OCI-LY1 (cell line): ENCODE results near the gene XYLB.

Experiments
- H2AFZ ChIP-seq: fragments of 200-600 bp; sonication (generic), shearing (Covaris generic); 2 replicates; pipeline ENCODE4 v1.6.0; 2014; ENCODE audit warnings: antibody characterized with exemption, mild to moderate bottlenecking, low read length
- H3F3A ChIP-seq: fragments of 200-600 bp; sonication (generic), shearing (Covaris generic); 2 replicates; pipeline ENCODE4 v1.6.0; 2014; ENCODE audit warnings: mild to moderate bottlenecking, antibody characterized with exemption, low read length, moderate library complexity; ENCODE audit not compliant: insufficient read depth
- H3K27ac ChIP-seq: fragments of 200-600 bp; sonication (generic); 2 replicates; pipeline ENCODE4 v1.5.1; 2014; ENCODE audit warnings: low read length, mixed run types, mild to moderate bottlenecking, low read depth; ENCODE audit not compliant: poor library complexity, severe bottlenecking
- H3K27me3 ChIP-seq: fragments of 200-600 bp; sonication (generic); 2 replicates; pipeline ENCODE4 v1.6.0; 2014; ENCODE audit warnings: antibody characterized with exemption, mild to moderate bottlenecking, low read length, moderate library complexity; ENCODE audit not compliant: insufficient read depth
- H3K36me3 ChIP-seq: fragments of 200-600 bp; sonication (generic); 2 replicates; pipeline ENCODE4 v1.6.1; 2014; ENCODE audit warnings: mild to moderate bottlenecking, antibody characterized with exemption, low read length, moderate library complexity, mixed read lengths; ENCODE audit not compliant: insufficient read depth
- H3K4me1 ChIP-seq: fragments of 200-600 bp; sonication (generic); 2 replicates; pipeline ENCODE4 v1.5.1; 2014; ENCODE audit warnings: mild to moderate bottlenecking, low read length, moderate library complexity; ENCODE audit not compliant: insufficient read depth, severe bottlenecking
- H3K4me2 ChIP-seq: fragments of 200-600 bp; sonication (generic), shearing (Covaris generic); 2 replicates; pipeline ENCODE4 v1.6.1; 2014; ENCODE audit warnings: low read length
- H3K4me3 ChIP-seq: fragments of 200-600 bp; sonication (generic); 2 replicates; pipeline ENCODE4 v1.5.1; 2014; ENCODE audit warnings: low read length, low read depth, mild to moderate bottlenecking, mixed read lengths; ENCODE audit not compliant: poor library complexity, severe bottlenecking
- H3K79me2 ChIP-seq: fragments of 200-600 bp; shearing (Covaris generic); 2 replicates; pipeline ENCODE4 v1.6.1; 2016; ENCODE audit warnings: mixed run types, low read length, mixed read lengths; ENCODE audit not compliant: insufficient read depth
- H3K9ac ChIP-seq: fragments of 200-600 bp; sonication (generic), shearing (Covaris generic); 2 replicates; pipeline ENCODE4 v1.6.1; 2014; ENCODE audit warnings: mild to moderate bottlenecking, low read length, mixed read lengths
- H3K9me2 ChIP-seq: fragments of 200-600 bp; sonication (generic), shearing (Covaris generic); 2 replicates; pipeline ENCODE4 v1.6.1; 2014; ENCODE audit warnings: low read depth, mild to moderate bottlenecking, low read length, mixed read lengths
- H3K9me3 ChIP-seq: fragments of 200-600 bp; shearing (Covaris generic); 2 replicates; pipeline ENCODE4 v1.6.1; 2014; ENCODE audit warnings: low read length, mixed read lengths
- H4K20me1 ChIP-seq: fragments of 200-600 bp; sonication (generic), shearing (Covaris generic); 2 replicates; pipeline ENCODE4 v1.6.0; 2016; ENCODE audit warnings: mild to moderate bottlenecking, low read length; ENCODE audit not compliant: insufficient read depth
- EZH2 ChIP-seq: fragments of 200-600 bp; sonication (generic), shearing (Covaris generic); IDR thresholded peaks from 2 replicates; pipeline ENCODE4 v1.8.0; 2017; ENCODE audit warnings: borderline replicate concordance, mixed run types, mild to moderate bottlenecking, antibody characterized with exemption, low read length, moderate library complexity, mixed read lengths
- TF ChIP-seq, protein P1 (sequence below): fragments of 200-600 bp; sonication (generic), shearing (Covaris generic); IDR thresholded peaks from 2 replicates; pipeline ENCODE4 v1.5.1; 2017; ENCODE audit warnings: mild to moderate bottlenecking, antibody characterized with exemption, low read length, moderate library complexity, mixed read lengths

Gene XYLB

GRCh38 chr3:38308456-38308855 lies 38.1 kb upstream of the XYLB start:
- no peak overlapping the region for H2AFZ ChIP-seq
- no peaks in the 10 kb centered on the region for H3K9me3 ChIP-seq
- H3K4me3 ChIP-seq = no peak overlapping the region
- no peaks in the 10 kb centered on the region for H3K4me1 ChIP-seq
- H3K79me2 ChIP-seq = no peaks in the 10 kb centered on the region
- TF ChIP-seq, protein P1, sequence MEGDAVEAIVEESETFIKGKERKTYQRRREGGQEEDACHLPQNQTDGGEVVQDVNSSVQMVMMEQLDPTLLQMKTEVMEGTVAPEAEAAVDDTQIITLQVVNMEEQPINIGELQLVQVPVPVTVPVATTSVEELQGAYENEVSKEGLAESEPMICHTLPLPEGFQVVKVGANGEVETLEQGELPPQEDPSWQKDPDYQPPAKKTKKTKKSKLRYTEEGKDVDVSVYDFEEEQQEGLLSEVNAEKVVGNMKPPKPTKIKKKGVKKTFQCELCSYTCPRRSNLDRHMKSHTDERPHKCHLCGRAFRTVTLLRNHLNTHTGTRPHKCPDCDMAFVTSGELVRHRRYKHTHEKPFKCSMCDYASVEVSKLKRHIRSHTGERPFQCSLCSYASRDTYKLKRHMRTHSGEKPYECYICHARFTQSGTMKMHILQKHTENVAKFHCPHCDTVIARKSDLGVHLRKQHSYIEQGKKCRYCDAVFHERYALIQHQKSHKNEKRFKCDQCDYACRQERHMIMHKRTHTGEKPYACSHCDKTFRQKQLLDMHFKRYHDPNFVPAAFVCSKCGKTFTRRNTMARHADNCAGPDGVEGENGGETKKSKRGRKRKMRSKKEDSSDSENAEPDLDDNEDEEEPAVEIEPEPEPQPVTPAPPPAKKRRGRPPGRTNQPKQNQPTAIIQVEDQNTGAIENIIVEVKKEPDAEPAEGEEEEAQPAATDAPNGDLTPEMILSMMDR = no peak
- no peak for TF ChIP-seq EZH2
- H3K36me3 ChIP-seq = no peaks in the 10 kb centered on the region; the same call in 1 of the 2 replicates
- H3F3A ChIP-seq = no peaks in the 10 kb centered on the region
- no peaks in the 10 kb centered on the region for H4K20me1 ChIP-seq
- no peak overlapping the region for H3K9ac ChIP-seq
- 0 out of 2 replicates have a peak, but pooled peaks cover 5% of the 10 kb centered on the region for H3K27me3 ChIP-seq
- no peaks in the 10 kb centered on the region for H3K9me2 ChIP-seq
- H3K27ac ChIP-seq = no peak overlapping the region
- H3K4me2 ChIP-seq = no peak overlapping the region

DNA sequence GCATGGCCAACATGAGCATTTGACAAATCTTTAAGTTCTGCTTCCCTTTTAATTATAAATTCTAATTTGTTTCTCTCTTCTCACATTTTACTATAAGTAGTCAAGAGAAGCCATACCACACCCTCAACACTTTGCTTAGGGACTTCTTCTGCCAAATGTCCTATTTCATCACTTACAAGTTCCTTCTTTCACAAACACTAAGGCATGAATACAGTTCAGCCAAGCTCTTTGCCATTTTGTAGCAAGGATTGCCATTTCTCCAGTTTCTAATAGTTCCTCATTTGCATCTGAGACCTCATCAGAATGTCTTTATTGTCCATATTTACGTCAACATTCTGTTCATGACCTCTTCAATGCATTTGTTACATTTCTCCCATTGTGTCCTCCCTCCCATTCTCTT lies 35.1 kb upstream of the XYLB start:
- no peaks in the 10 kb centered on the region for H3K79me2 ChIP-seq
- H3K4me2 ChIP-seq = no peak overlapping the region
- H3K4me1 ChIP-seq = no peaks in the 10 kb centered on the region
- no peak overlapping the region for H3K4me3 ChIP-seq
- no peaks in the 10 kb centered on the region for H3K9me3 ChIP-seq
- no peaks in the 10 kb centered on the region for H3F3A ChIP-seq
- H4K20me1 ChIP-seq = no peaks in the 10 kb centered on the region
- H3K27me3 ChIP-seq = 0 out of 2 replicates have a peak, but pooled peaks cover 5% of the 10 kb centered on the region
- no peak overlapping the region for H2AFZ ChIP-seq
- no peaks in the 10 kb centered on the region for H3K9me2 ChIP-seq
- TF ChIP-seq EZH2 = no peak
- TF ChIP-seq, protein P1 = no peak
- no peak overlapping the region for H3K9ac ChIP-seq
- H3K36me3 ChIP-seq = no peaks in the 10 kb centered on the region
- H3K27ac ChIP-seq = no peak overlapping the region

GRCh38 chr3:38311941-38312340 lies 34.6 kb upstream of the XYLB start:
- no peaks in the 10 kb centered on the region for H3K36me3 ChIP-seq
- no peaks in the 10 kb centered on the region for H3K9me2 ChIP-seq
- no peaks in the 10 kb centered on the region for H3K79me2 ChIP-seq
- no peak overlapping the region for H3K4me3 ChIP-seq
- H3K27me3 ChIP-seq = 0 out of 2 replicates have a peak, but pooled peaks cover 5% of the 10 kb centered on the region
- H3K27ac ChIP-seq = no peak overlapping the region
- H3K4me2 ChIP-seq = no peak overlapping the region
- no peaks in the 10 kb centered on the region for H3K4me1 ChIP-seq
- H3K9me3 ChIP-seq = no peaks in the 10 kb centered on the region
- H3K9ac ChIP-seq = no peak overlapping the region
- no peaks in the 10 kb centered on the region for H4K20me1 ChIP-seq
- H2AFZ ChIP-seq = no peak overlapping the region
- no peaks in the 10 kb centered on the region for H3F3A ChIP-seq
- TF ChIP-seq, protein P1 = no peak
- no peak for TF ChIP-seq EZH2
